Trophoblast cell (in vitro differentiated cells and primary cell): ENCODE data around the gene FAM222B.
"Not testable (repeated sequence)": the region's sequence is repeated elsewhere in the genome, so short reads cannot be mapped to it uniquely, and the experiment has no call there.

ENCODE experiments used
- DNase-seq, 2 donors: peaks; one replicate each; pipeline ENCODE4 v3.0.0-alpha.2; 2016
- H2AFZ ChIP-seq: 2 replicates; pipeline ENCODE4 v1.6.1; 2013; ENCODE audit warnings: low read length, moderate library complexity, mild to moderate bottlenecking; ENCODE audit not compliant: insufficient read depth, poor library complexity
- H2AK5ac ChIP-seq: 2 replicates; pipeline ENCODE4 v1.6.1; 2013; ENCODE audit warnings: mild to moderate bottlenecking, low read length
- H2BK120ac ChIP-seq: 2 replicates; pipeline ENCODE4 v1.6.1; 2013; ENCODE audit warnings: low read length, mild to moderate bottlenecking, moderate library complexity; ENCODE audit not compliant: insufficient read depth, poor library complexity
- H2BK12ac ChIP-seq: 2 replicates; pipeline ENCODE4 v1.6.1; 2013; ENCODE audit warnings: mild to moderate bottlenecking, low read length, moderate library complexity
- H2BK5ac ChIP-seq: 2 replicates; pipeline ENCODE4 v1.6.1; 2013; ENCODE audit warnings: low read length, low read depth, moderate library complexity, mild to moderate bottlenecking; ENCODE audit not compliant: poor library complexity
- H3K14ac ChIP-seq: 2 replicates; pipeline ENCODE4 v1.6.1; 2013; ENCODE audit warnings: mild to moderate bottlenecking, low read length
- H3K18ac ChIP-seq: 2 replicates; pipeline ENCODE4 v1.6.1; 2013; ENCODE audit warnings: mild to moderate bottlenecking, low read length
- H3K23ac ChIP-seq: 2 replicates; pipeline ENCODE4 v1.6.1; 2013; ENCODE audit warnings: low read length
- H3K27ac ChIP-seq: 2 replicates; pipeline ENCODE4 v1.5.1; 2013; ENCODE audit warnings: low read depth, mild to moderate bottlenecking, inconsistent platforms, low read length, moderate library complexity
- H3K27me3 ChIP-seq: 2 replicates; pipeline ENCODE4 v1.6.1; 2013; ENCODE audit warnings: inconsistent platforms, mild to moderate bottlenecking, low read length, moderate library complexity; ENCODE audit not compliant: insufficient read depth
- H3K36me3 ChIP-seq, 2 experiments: 1 replicate in 1 of 2; 2 replicates in 1 of 2; pipeline ENCODE4 v1.6.1; 2013; ENCODE audit warnings: low read length in 2 of 2, mild to moderate bottlenecking in 2 of 2, moderate library complexity in 1 of 2; ENCODE audit not compliant: insufficient read depth in 2 of 2, control insufficient read depth in 1 of 2
- H3K4ac ChIP-seq: 2 replicates; pipeline ENCODE4 v1.6.1; 2013; ENCODE audit warnings: low read depth, mild to moderate bottlenecking, low read length, moderate library complexity
- H3K4me1 ChIP-seq, 2 experiments: 1 replicate in 1 of 2; 2 replicates in 1 of 2; pipeline ENCODE4 v1.6.1; 2013; ENCODE audit warnings: low read length in 2 of 2, mild to moderate bottlenecking in 2 of 2, moderate library complexity in 1 of 2; ENCODE audit not compliant: insufficient read depth in 2 of 2, control insufficient read depth in 1 of 2
- H3K4me2 ChIP-seq: 2 replicates; pipeline ENCODE4 v1.6.1; 2013; ENCODE audit warnings: inconsistent platforms, mild to moderate bottlenecking, low read length, moderate library complexity
- H3K4me3 ChIP-seq: 2 replicates; pipeline ENCODE4 v1.5.1; 2013; ENCODE audit warnings: mild to moderate bottlenecking, low read depth, low read length, inconsistent platforms
- H3K79me1 ChIP-seq: one replicate; pipeline ENCODE4 v1.6.1; 2013; ENCODE audit warnings: low read length
- H3K79me2 ChIP-seq: 2 replicates; pipeline ENCODE4 v1.6.1; 2013; ENCODE audit warnings: low read length, mild to moderate bottlenecking; ENCODE audit not compliant: control insufficient read depth, insufficient read depth, poor library complexity
- H3K9ac ChIP-seq: 2 replicates; pipeline ENCODE4 v1.6.1; 2013; ENCODE audit warnings: mild to moderate bottlenecking, low read length
- H3K9me3 ChIP-seq: 2 replicates; pipeline ENCODE4 v1.6.1; 2013; ENCODE audit warnings: low read depth, mild to moderate bottlenecking, control low read depth, inconsistent platforms, low read length; ENCODE audit not compliant: insufficient read depth
- H4K12ac ChIP-seq: 2 replicates; pipeline ENCODE4 v1.6.1; 2013; ENCODE audit warnings: low read depth, mild to moderate bottlenecking, low read length, moderate library complexity
- H4K8ac ChIP-seq: 2 replicates; pipeline ENCODE4 v1.6.1; 2013; ENCODE audit warnings: low read depth, mild to moderate bottlenecking, low read length, moderate library complexity
- H4K91ac ChIP-seq: one replicate; pipeline ENCODE4 v1.6.1; 2013; ENCODE audit warnings: low read depth, mild to moderate bottlenecking, low read length, moderate library complexity
- WGBS: extraction: QIAGEN DNeasy Blood & Tissue Kit; methylation state at CpG from one replicate; pipeline ENCODE4 v1.1.7; 2013; ENCODE audit warnings: missing lambda C conversion rate; ENCODE audit not compliant: insufficient read length, insufficient coverage; ENCODE audit errors: extremely low coverage; 5-methylcytosine and 5-hydroxymethylcytosine counted together

The FAM222B gene

GRCh38 chr17:28853295-28853694, 10.7 kb upstream of the FAM222B start:
- Histone ChIP-seq H3K79me2 (peaks cover 3% of the 10 kb centered on the region), H3K9ac (no peak overlapping the region), H3K4me1 (peaks cover 0 to 6% of the 10 kb centered on the region in 2 experiments), H4K8ac (peak overlapping the region; percentile 62), H3K18ac (no peak overlapping the region), H3K27me3 (no peaks in the 10 kb centered on the region), H2BK5ac (no peak overlapping the region), H3K4ac (no peak overlapping the region), H4K91ac (no peak overlapping the region), H2AK5ac (no peak overlapping the region), H4K12ac (peak overlapping the region; percentile 55), H3K36me3 (peaks cover 11 to 16% of the 10 kb centered on the region in 2 experiments), H3K9me3 (peaks cover under 1% of the 10 kb centered on the region), H3K23ac (no peak overlapping the region), H3K14ac (no peak overlapping the region), H3K4me2 (no peak overlapping the region), H2BK12ac (no peak overlapping the region), H2BK120ac (no peak overlapping the region), H3K79me1 (peaks cover 6% of the 10 kb centered on the region), H2AFZ (no peak overlapping the region), H3K27ac (no peak overlapping the region), H3K4me3 (no peak overlapping the region)
- WGBS = no CpG with 5 or more reads among the region's 2 CpGs
- no peak for DNase-seq

GRCh38 chr17:28849281-28849680, 6.7 kb upstream of the FAM222B start:
- Histone ChIP-seq H3K27ac (no peak overlapping the region), H3K79me1 (peaks cover 1% of the 10 kb centered on the region), H3K14ac (no peak overlapping the region), H2BK5ac (no peak overlapping the region), H3K27me3 (no peaks in the 10 kb centered on the region), H3K4me2 (no peak overlapping the region), H3K36me3 (no peaks in the 10 kb centered on the region), H3K9ac (no peak overlapping the region), H3K4me3 (no peak overlapping the region), H2AFZ (no peak overlapping the region), H3K23ac (no peak overlapping the region), H3K4ac (no peak overlapping the region), H3K4me1 (peaks cover 0 to 3% of the 10 kb centered on the region in 2 experiments), H2AK5ac (no peak overlapping the region), H2BK12ac (no peak overlapping the region), H4K91ac (no peak overlapping the region), H3K18ac (no peak overlapping the region), H2BK120ac (no peak overlapping the region), H3K79me2 (no peaks in the 10 kb centered on the region), H4K12ac (no peak overlapping the region), H3K9me3 (no peaks in the 10 kb centered on the region), H4K8ac (no peak overlapping the region)
- no peak for DNase-seq
- WGBS = no CpG with 5 or more reads among the region's 5 CpGs

GRCh38 chr17:28848667-28849066, 6.1 kb upstream of the FAM222B start:
- not testable (repeated sequence) for H3K27me3 ChIP-seq, H3K27ac ChIP-seq, H4K91ac ChIP-seq, H2BK120ac ChIP-seq, H2BK12ac ChIP-seq, H2AFZ ChIP-seq, H3K36me3 ChIP-seq, H3K14ac ChIP-seq, H3K9me3 ChIP-seq, H4K8ac ChIP-seq, H3K4me2 ChIP-seq, H3K23ac ChIP-seq, H4K12ac ChIP-seq, H3K4me3 ChIP-seq, H3K18ac ChIP-seq, H3K9ac ChIP-seq, H3K79me2 ChIP-seq, H3K4ac ChIP-seq, H3K4me1 ChIP-seq, H2BK5ac ChIP-seq, H2AK5ac ChIP-seq, H3K79me1 ChIP-seq
- no CpG with 5 or more reads among the region's 15 CpGs for WGBS
- peak; percentile 22 to 48 for DNase-seq

- not testable (repeated sequence) for H2AFZ ChIP-seq, H2AK5ac ChIP-seq, H4K8ac ChIP-seq, H2BK12ac ChIP-seq, H3K27me3 ChIP-seq, H3K27ac ChIP-seq, H3K9ac ChIP-seq, H3K4me2 ChIP-seq, H3K4me1 ChIP-seq, H2BK5ac ChIP-seq, H4K91ac ChIP-seq, H3K79me1 ChIP-seq, H3K36me3 ChIP-seq, H3K79me2 ChIP-seq, H3K4ac ChIP-seq, DNase-seq, H3K4me3 ChIP-seq, H3K9me3 ChIP-seq, H3K23ac ChIP-seq, H3K14ac ChIP-seq, H3K18ac ChIP-seq, H4K12ac ChIP-seq, H2BK120ac ChIP-seq
- no CpG with 5 or more reads among the region's 9 CpGs for WGBS
Measured at GRCh38 chr17:28846699-28847098, 4.1 kb upstream of the FAM222B start.
